Amniotic epithelial cell (primary cell): ENCODE measurements around the gene RTCB.
"Not testable (repeated sequence)": the region's sequence is repeated elsewhere in the genome, so short reads cannot be mapped to it uniquely, and the experiment has no call there.

Source experiments
- DNase-seq: peaks from one replicate; pipeline ENCODE4 v3.0.0-alpha.2; 2010; ENCODE audit warnings: low read depth

The RTCB gene

DNA sequence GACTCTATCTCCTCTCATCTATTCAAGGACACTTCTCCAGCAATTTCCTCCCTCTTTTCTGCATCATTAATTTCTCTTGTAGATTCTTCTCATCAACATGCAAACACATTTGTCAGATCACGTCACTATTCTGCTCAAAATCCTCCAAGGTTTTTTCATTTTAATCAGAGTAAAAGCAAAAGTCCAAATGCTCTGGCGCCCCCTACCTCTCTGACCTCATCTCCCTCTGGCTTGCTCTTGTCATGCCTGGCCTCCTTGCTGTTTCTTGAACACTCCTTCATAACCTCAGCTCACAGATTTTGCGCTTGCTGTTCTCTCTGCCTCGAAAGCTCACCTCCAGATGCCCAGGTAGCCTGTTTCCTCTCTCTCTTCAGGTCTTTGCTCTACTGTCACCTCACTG is 22.4 kb downstream of the RTCB start:
- peak; percentile 32 for DNase-seq

DNA sequence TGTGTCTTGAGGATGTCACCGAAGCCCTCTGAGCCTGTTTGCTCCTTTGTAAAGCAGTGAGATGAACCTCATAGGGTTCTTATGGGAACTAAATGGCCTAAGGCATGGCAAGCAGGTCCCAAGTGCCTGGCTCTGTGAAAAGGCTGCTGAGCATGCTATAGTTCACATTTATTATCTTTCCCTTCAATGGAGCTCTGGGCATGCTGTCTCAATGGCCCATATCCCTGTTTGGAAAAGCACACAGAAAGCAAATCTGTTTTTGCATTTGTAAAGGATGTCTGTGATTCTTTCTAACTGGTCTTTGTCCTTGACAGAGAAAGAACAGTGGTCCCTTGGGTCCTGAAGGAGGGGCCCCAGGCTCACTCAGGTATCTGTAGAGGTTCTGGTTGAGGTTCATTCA is 26.4 kb downstream of the RTCB start:
- DNase-seq = no peak

GRCh38 chr22:32380991-32381390 is 31.1 kb downstream of the RTCB start:
- DNase-seq = no peak

- DNase-seq = peak; percentile 18
These were observed 33.3 kb downstream of the RTCB start for GRCh38 chr22:32378707-32379272.

GRCh38 chr22:32376681-32377080 is 35.4 kb downstream of the RTCB start:
- no peak for DNase-seq

DNA sequence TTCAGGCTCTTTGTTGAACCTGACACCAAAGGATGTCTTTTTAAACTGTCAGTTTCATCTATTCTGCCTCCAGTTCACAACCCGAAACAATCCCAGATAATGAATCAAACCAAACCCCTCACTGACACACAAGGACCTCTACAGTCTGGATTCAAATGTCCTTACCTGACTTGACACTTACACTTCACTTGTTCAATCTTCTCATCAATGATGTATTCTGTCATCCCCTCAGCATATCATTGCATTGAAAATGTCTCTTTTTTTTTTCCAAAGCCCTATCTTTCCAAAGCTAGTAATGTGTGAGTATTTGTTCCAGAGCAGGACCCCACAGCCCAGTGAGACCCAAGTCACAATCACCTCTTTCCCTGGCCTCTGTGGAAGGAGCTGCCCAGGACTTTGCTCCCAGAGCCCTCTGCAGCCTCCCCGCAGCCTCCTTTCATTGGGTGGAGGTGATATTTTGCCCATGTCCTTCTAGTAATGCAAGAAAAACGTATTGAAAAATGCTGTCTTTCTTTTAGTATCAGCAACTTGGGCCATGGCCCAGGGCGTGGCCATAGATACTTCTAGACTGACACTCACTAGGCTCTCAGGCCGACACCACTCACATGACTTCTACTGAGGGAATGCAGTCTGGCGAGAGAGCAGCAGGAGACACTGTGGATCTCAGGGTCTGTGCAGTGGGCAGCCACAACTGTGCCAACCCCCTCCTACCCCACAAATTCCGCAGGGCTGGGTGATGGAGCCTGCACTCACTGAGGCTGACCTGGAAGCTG is 36.2 kb downstream of the RTCB start:
- DNase-seq = no peak

- DNase-seq = no peak
These were observed 47.8 kb downstream of the RTCB start for GRCh38 chr22:32364210-32364609.

- no peak for DNase-seq
These were observed 50.8 kb downstream of the RTCB start for GRCh38 chr22:32361257-32361656.

GRCh38 chr22:32360096-32360495 is 52.0 kb downstream of the RTCB start:
- DNase-seq = not testable (repeated sequence)

DNA sequence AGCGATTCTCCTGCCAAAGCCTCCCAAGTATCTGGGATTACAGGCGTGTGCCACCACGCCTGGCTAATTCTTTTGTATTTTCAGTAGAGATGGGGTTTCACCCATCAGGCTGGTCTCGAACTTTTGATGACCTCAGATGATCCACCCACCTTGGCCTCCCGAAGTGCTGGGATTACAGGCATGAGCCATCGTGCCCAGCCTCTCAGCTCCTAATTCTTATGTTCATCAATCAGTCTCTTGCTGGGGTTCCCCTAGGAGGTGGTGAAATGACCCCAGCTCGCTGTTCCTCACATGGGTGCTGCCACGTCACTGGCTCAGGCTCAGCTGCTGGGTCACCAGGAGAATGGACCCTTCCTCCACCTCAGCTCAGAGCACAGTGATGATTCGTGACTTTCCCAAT is 54.5 kb downstream of the RTCB start, which contains the start of gene RFPL3:
RFPL3 (plus strand) TSS at position 301 of the 400 bp plus-strand sequence. CDS start 205 bp downstream, outside the sequence.
- not testable (repeated sequence) for DNase-seq

- DNase-seq = no peak
These were observed 56.3 kb downstream of the RTCB start for GRCh38 chr22:32355760-32356159.

- peak; percentile 32 for DNase-seq
These were observed 57.4 kb downstream of the RTCB start for GRCh38 chr22:32354360-32355351.

GRCh38 chr22:32353840-32354239 is 58.2 kb downstream of the RTCB start:
- DNase-seq = no peak

- DNase-seq = no peak
These were observed 58.8 kb downstream of the RTCB start for GRCh38 chr22:32353292-32353691.

GRCh38 chr22:32352681-32353080 is 59.4 kb downstream of the RTCB start:
- DNase-seq = no peak

- DNase-seq = not testable (repeated sequence)
These were observed 60.2 kb downstream of the RTCB start for GRCh38 chr22:32351875-32352274.

- DNase-seq = no peak
These were observed 63.9 kb downstream of the RTCB start for GRCh38 chr22:32348031-32348611.

DNA sequence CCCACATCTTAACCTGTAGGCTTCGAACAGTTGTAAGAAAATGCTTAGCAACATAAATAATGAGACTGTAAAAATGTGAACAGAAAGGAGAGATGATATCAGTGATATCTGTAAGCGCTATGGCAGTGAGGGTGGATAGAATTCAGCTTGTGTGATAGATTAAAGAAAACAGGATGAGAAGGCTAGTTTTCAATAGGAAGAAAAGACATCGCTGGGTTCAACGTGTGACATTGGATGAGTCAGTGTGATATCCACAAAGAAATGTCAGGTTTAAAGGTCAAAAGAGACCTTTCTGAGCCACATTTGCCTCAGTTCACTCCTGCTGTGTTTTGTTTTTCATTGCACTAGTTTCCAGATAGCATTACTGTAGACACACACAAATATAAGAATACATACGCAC is 68.1 kb downstream of the RTCB start:
- DNase-seq = no peak

GRCh38 chr22:32342977-32343376 is 69.1 kb downstream of the RTCB start:
- no peak for DNase-seq

GRCh38 chr22:32341122-32341740 is 70.8 kb downstream of the RTCB start:
- DNase-seq = no peak

DNA sequence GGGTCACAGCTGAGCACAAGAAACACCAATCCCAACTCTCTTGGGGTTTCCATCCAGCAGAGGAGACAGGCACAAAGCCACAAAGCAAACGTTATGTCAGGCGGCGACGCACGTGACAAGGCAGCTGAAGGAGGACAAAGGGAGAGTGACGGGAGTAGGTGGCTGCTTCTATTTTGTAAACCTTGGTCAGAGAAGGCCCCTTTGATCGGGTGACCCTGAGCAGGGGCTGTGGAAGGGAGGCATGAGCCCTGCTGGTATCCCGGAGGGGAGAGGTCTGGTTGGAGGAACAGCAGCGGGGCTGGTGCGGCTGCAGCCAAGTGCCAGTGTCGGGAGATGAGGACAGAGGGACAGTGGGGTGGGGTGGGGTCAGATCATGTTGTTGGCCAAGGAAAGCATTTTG is 71.6 kb downstream of the RTCB start:
- DNase-seq = no peak
